Measurements from ENCODE around the gene NFYA. TPM values are rescaled to one million over a fixed set of nuclear protein-coding genes. Genes with fewer than 3 reads are reported as not detected.

The NFYA gene
- total and polyA plus RNA-seq, 4 donors: 2.2 to 28.4 (median 10.1) TPM

DNA sequence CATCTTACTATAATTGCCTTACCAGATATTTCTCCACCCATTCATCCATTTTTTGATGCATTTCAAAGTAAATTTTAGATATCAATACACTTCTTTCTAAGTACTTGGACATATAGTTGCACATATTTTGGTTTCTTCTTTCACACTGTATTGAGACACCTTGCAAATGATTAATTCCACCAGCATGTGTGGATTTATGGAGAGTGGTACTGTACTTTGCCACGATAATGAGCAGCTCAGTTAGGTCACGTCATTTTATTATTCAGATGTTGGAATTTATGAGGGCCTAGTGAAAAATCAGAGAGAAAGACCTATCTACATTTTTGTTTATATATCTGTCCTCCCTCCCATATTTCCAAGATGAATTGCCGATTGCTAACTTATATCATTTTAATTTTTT lies 5.3 kb downstream of the NFYA start:
- DNase-seq (ENCODE audit: low spot score): no peak
- H3K9ac ChIP-seq (ENCODE audit: low read depth in 1 of 2, low read length in 2 of 2): no peak overlapping the region
- H3K4me3 ChIP-seq (ENCODE audit: low read depth in 1 of 3, low read length in 3 of 3): no peak overlapping the region
- peaks cover 7 to 22% (median 9%) of the 10 kb centered on the region in 4 donors for H3K36me3 ChIP-seq (ENCODE audit: control insufficient read depth in 4 of 4, insufficient read depth in 3 of 4, low read depth in 1 of 4, low read length in 3 of 4)
- H3K4me1 ChIP-seq (ENCODE audit: control insufficient read depth in 4 of 4, insufficient read depth in 4 of 4, low read length in 3 of 4): peaks cover 1 to 31% (median 26%) of the 10 kb centered on the region in 4 donors
- no peaks in the 10 kb centered on the region for H3K27me3 ChIP-seq (ENCODE audit: control insufficient read depth in 4 of 4, insufficient read depth in 4 of 4, low read length in 3 of 4)
- H3K27ac ChIP-seq (ENCODE audit: low read depth in 1 of 2, low read length in 2 of 2): no peak overlapping the region
- 86% methylated on average over 3 of the region's 3 CpGs for WGBS
- TF ChIP-seq MAX (IDR thresholded peaks at IDR 0.05): no peak
- TF ChIP-seq RAD21 (IDR thresholded peaks at IDR 0.05): no peak
- TF ChIP-seq REST (IDR thresholded peaks at IDR 0.05): no peak
- no peak for TF ChIP-seq FOXA2 (IDR thresholded peaks at IDR 0.05)
- no peak for TF ChIP-seq HNF4A (conservative IDR thresholded peaks at IDR 0.05)
- no peak for TF ChIP-seq ZBTB33 (IDR thresholded peaks at IDR 0.05)
- no peak for TF ChIP-seq FOXA1 (IDR thresholded peaks at IDR 0.05)
- no peak for TF ChIP-seq EGR1 (IDR thresholded peaks at IDR 0.05; ENCODE audit: low read depth in 2 of 2)
- TF ChIP-seq SP1 (IDR thresholded peaks at IDR 0.05): no peak
- no peak for TF ChIP-seq HNF4G (IDR thresholded peaks at IDR 0.05)
- TF ChIP-seq YY1 (IDR thresholded peaks at IDR 0.05): no peak
- no peak for TF ChIP-seq NR2F2 (IDR thresholded peaks at IDR 0.05)
- TF ChIP-seq ATF3 (IDR thresholded peaks at IDR 0.05): no peak
- TF ChIP-seq GABPA (IDR thresholded peaks at IDR 0.05 in 1 of 2, conservative IDR thresholded peaks at IDR 0.05 in 1 of 2): no peak
- no peak for TF ChIP-seq RXRA (IDR thresholded peaks at IDR 0.05)
- TF ChIP-seq JUND (IDR thresholded peaks at IDR 0.05): no peak
- TF ChIP-seq, protein P1, sequence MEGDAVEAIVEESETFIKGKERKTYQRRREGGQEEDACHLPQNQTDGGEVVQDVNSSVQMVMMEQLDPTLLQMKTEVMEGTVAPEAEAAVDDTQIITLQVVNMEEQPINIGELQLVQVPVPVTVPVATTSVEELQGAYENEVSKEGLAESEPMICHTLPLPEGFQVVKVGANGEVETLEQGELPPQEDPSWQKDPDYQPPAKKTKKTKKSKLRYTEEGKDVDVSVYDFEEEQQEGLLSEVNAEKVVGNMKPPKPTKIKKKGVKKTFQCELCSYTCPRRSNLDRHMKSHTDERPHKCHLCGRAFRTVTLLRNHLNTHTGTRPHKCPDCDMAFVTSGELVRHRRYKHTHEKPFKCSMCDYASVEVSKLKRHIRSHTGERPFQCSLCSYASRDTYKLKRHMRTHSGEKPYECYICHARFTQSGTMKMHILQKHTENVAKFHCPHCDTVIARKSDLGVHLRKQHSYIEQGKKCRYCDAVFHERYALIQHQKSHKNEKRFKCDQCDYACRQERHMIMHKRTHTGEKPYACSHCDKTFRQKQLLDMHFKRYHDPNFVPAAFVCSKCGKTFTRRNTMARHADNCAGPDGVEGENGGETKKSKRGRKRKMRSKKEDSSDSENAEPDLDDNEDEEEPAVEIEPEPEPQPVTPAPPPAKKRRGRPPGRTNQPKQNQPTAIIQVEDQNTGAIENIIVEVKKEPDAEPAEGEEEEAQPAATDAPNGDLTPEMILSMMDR (IDR thresholded peaks at IDR 0.05; ENCODE audit: low read depth, low read length, missing input control): no peak
- no peak for TF ChIP-seq TAF1 (conservative IDR thresholded peaks at IDR 0.05)
- H3K9me3 ChIP-seq (ENCODE audit: control insufficient read depth in 4 of 4, low read length in 3 of 4): no peaks in the 10 kb centered on the region
